ENCODE measurements around the gene DNASE1.

GRCh38 chr16:3618769-3619141, 35.7 kb upstream of the DNASE1 start:
- no peak for TF ChIP-seq CTCF (IDR thresholded peaks at IDR 0.05)
- no peak for TF ChIP-seq EP300 (IDR thresholded peaks at IDR 0.05)
- TF ChIP-seq POLR2A (IDR thresholded peaks at IDR 0.05; ENCODE audit: low read depth), result no peak
- no peak for TF ChIP-seq POLR2AphosphoS5 (IDR thresholded peaks at IDR 0.05)
